ENCODE data around the gene GLYATL3.

Gene GLYATL3

GRCh38 chr6:49565855-49566254 lies 66.1 kb downstream of the GLYATL3 start:
- DNase-seq (ENCODE audit: low spot score): no peak
- Histone ChIP-seq H3K4me1 (ENCODE audit: control insufficient read depth in 2 of 2, insufficient read depth in 1 of 2, low read depth in 1 of 2, low read length in 2 of 2) (peaks cover 0 to 1% of the 10 kb centered on the region in 2 donors), H3K4me2 (ENCODE audit: insufficient read depth, low read length, poor library complexity, severe bottlenecking) (no peak overlapping the region), H3K4ac (ENCODE audit: low read length) (no peak overlapping the region), H3K79me1 (ENCODE audit: low read depth, low read length) (no peaks in the 10 kb centered on the region), H3K9me3 (replicated peaks in 1 of 2; ENCODE audit: control insufficient read depth in 2 of 2, insufficient read depth in 1 of 2, low read depth in 1 of 2, low read length in 2 of 2) (peaks cover 0 to 2% of the 10 kb centered on the region in 2 donors), H3K14ac (ENCODE audit: low read length) (no peak overlapping the region), H3K36me3 (replicated peaks in 1 of 2; ENCODE audit: control insufficient read depth in 2 of 2, insufficient read depth in 2 of 2, low read length in 2 of 2) (no peaks in the 10 kb centered on the region), H2BK120ac (ENCODE audit: low read depth, low read length) (no peak overlapping the region), H2AK5ac (ENCODE audit: low read depth, low read length) (no peak overlapping the region), H3K18ac (ENCODE audit: low read length) (peak overlapping the region; percentile 54), H3K4me3 (ENCODE audit: low read length in 2 of 2) (no peak overlapping the region), H2BK5ac (ENCODE audit: low read length) (no peak overlapping the region), H4K8ac (ENCODE audit: low read depth, low read length) (no peak overlapping the region), H3K27me3 (ENCODE audit: control insufficient read depth in 3 of 3, insufficient read depth in 3 of 3, low read depth in 1 of 3, low read length in 3 of 3) (no peaks in the 10 kb centered on the region), H3K9ac (ENCODE audit: low read depth, low read length, poor library complexity) (no peak overlapping the region), H2BK12ac (ENCODE audit: low read length) (no peak overlapping the region), H3K27ac (replicated peaks; ENCODE audit: low read length) (no peak overlapping the region), H2AFZ (ENCODE audit: low read length) (no peak overlapping the region), H2BK15ac (ENCODE audit: low read length) (no peak overlapping the region), H4K91ac (ENCODE audit: low read depth, low read length, poor library complexity) (no peak overlapping the region), H3K23ac (ENCODE audit: low read depth, low read length, poor library complexity) (no peak overlapping the region)
- no CpG with 5 or more reads among the region's 10 CpGs for WGBS, 2 donors (ENCODE audit: extremely low coverage in 2 of 2, insufficient read length in 2 of 2, insufficient replicate concordance in 1 of 2)

GRCh38 chr6:49570474-49571079 lies 70.9 kb downstream of the GLYATL3 start:
- Histone ChIP-seq H3K4me1 (ENCODE audit: control insufficient read depth in 2 of 2, insufficient read depth in 1 of 2, low read depth in 1 of 2, low read length in 2 of 2) (no peaks in the 10 kb centered on the region), H3K27ac (replicated peaks; ENCODE audit: low read length) (no peak overlapping the region), H3K4me2 (ENCODE audit: insufficient read depth, low read length, poor library complexity, severe bottlenecking) (no peak overlapping the region), H3K4ac (ENCODE audit: low read length) (no peak overlapping the region), H3K4me3 (ENCODE audit: low read length in 2 of 2) (no peak overlapping the region), H4K91ac (ENCODE audit: low read depth, low read length, poor library complexity) (no peak overlapping the region), H2BK15ac (ENCODE audit: low read length) (no peak overlapping the region), H4K8ac (ENCODE audit: low read depth, low read length) (no peak overlapping the region), H2BK12ac (ENCODE audit: low read length) (no peak overlapping the region), H2AK5ac (ENCODE audit: low read depth, low read length) (no peak overlapping the region), H3K36me3 (replicated peaks in 1 of 2; ENCODE audit: control insufficient read depth in 2 of 2, insufficient read depth in 2 of 2, low read length in 2 of 2) (no peaks in the 10 kb centered on the region), H3K9ac (ENCODE audit: low read depth, low read length, poor library complexity) (no peak overlapping the region), H3K79me1 (ENCODE audit: low read depth, low read length) (no peaks in the 10 kb centered on the region), H2BK5ac (ENCODE audit: low read length) (no peak overlapping the region), H3K23ac (ENCODE audit: low read depth, low read length, poor library complexity) (no peak overlapping the region), H2AFZ (ENCODE audit: low read length) (no peak overlapping the region), H3K27me3 (ENCODE audit: control insufficient read depth in 3 of 3, insufficient read depth in 3 of 3, low read depth in 1 of 3, low read length in 3 of 3) (no peaks in the 10 kb centered on the region), H3K14ac (ENCODE audit: low read length) (no peak overlapping the region), H3K18ac (ENCODE audit: low read length) (no peak overlapping the region), H3K9me3 (replicated peaks in 1 of 2; ENCODE audit: control insufficient read depth in 2 of 2, insufficient read depth in 1 of 2, low read depth in 1 of 2, low read length in 2 of 2) (peaks cover 0 to 2% of the 10 kb centered on the region in 2 donors), H2BK120ac (ENCODE audit: low read depth, low read length) (no peak overlapping the region)
- WGBS, 2 donors (ENCODE audit: extremely low coverage in 2 of 2, insufficient read length in 2 of 2, insufficient replicate concordance in 1 of 2): no CpG with 5 or more reads among the region's 6 CpGs
- no peak for DNase-seq (ENCODE audit: low spot score)

- Histone ChIP-seq H3K4me2 (ENCODE audit: insufficient read depth, low read length, poor library complexity, severe bottlenecking) (no peak overlapping the region), H3K4me1 (ENCODE audit: control insufficient read depth in 2 of 2, insufficient read depth in 1 of 2, low read depth in 1 of 2, low read length in 2 of 2) (no peaks in the 10 kb centered on the region), H3K9me3 (replicated peaks in 1 of 2; ENCODE audit: control insufficient read depth in 2 of 2, insufficient read depth in 1 of 2, low read depth in 1 of 2, low read length in 2 of 2) (no peaks in the 10 kb centered on the region), H2AFZ (ENCODE audit: low read length) (no peak overlapping the region), H2BK5ac (ENCODE audit: low read length) (no peak overlapping the region), H3K4ac (ENCODE audit: low read length) (no peak overlapping the region), H3K23ac (ENCODE audit: low read depth, low read length, poor library complexity) (no peak overlapping the region), H3K18ac (ENCODE audit: low read length) (no peak overlapping the region), H4K8ac (ENCODE audit: low read depth, low read length) (no peak overlapping the region), H2AK5ac (ENCODE audit: low read depth, low read length) (no peak overlapping the region), H3K79me1 (ENCODE audit: low read depth, low read length) (no peaks in the 10 kb centered on the region), H2BK120ac (ENCODE audit: low read depth, low read length) (no peak overlapping the region), H3K14ac (ENCODE audit: low read length) (no peak overlapping the region), H3K27ac (replicated peaks; ENCODE audit: low read length) (no peak overlapping the region), H3K9ac (ENCODE audit: low read depth, low read length, poor library complexity) (no peak overlapping the region), H2BK12ac (ENCODE audit: low read length) (no peak overlapping the region), H4K91ac (ENCODE audit: low read depth, low read length, poor library complexity) (no peak overlapping the region), H3K36me3 (replicated peaks in 1 of 2; ENCODE audit: control insufficient read depth in 2 of 2, insufficient read depth in 2 of 2, low read length in 2 of 2) (no peaks in the 10 kb centered on the region), H2BK15ac (ENCODE audit: low read length) (no peak overlapping the region), H3K4me3 (ENCODE audit: low read length in 2 of 2) (no peak overlapping the region), H3K27me3 (ENCODE audit: control insufficient read depth in 3 of 3, insufficient read depth in 3 of 3, low read depth in 1 of 3, low read length in 3 of 3) (no peaks in the 10 kb centered on the region)
- WGBS, 2 donors (ENCODE audit: extremely low coverage in 2 of 2, insufficient read length in 2 of 2, insufficient replicate concordance in 1 of 2): no CpG with 5 or more reads among the region's 1 CpG
- no peak for DNase-seq (ENCODE audit: low spot score)
These were observed 76.9 kb downstream of the GLYATL3 start for GRCh38 chr6:49576618-49577017.

Measured in neuronal stem cell (in vitro differentiated cells).